ENCODE measurements around the gene TCP1. TPM values are rescaled to one million over a fixed set of nuclear protein-coding genes. Genes with fewer than 3 reads are reported as not detected.

TCP1 gene
- total and polyA plus RNA-seq, 2 of the 13 experiments (the other 11 are each of a cell fraction or from before 2014, with no cell fraction given), result 116 to 553 TPM

- TF ChIP-seq ZNF672 (CRISPR knock-in tag; IDR thresholded peaks at IDR 0.05) (no peak), POLR2A (IDR thresholded peaks at IDR 0.05; ENCODE audit: insufficient read depth in 1 of 2, low read depth in 2 of 2, low read length in 2 of 2) (peak; percentile 91 to 95), HNF1A (IDR thresholded peaks at IDR 0.05; ENCODE audit: low read depth) (no peak), HNF1A (CRISPR knock-in tag; IDR thresholded peaks at IDR 0.05; ENCODE audit: borderline replicate concordance) (no peak; the same call in 1 of the 2 replicates), ATF3 (CRISPR knock-in tag; IDR thresholded peaks at IDR 0.05) (peak; percentile 50; the same call in 1 of the 2 replicates), ZNF333 (CRISPR knock-in tag; IDR thresholded peaks at IDR 0.05; ENCODE audit: borderline replicate concordance) (peak; percentile 63; the same call in 1 of the 2 replicates), DNMT3B (CRISPR knock-in tag; conservative IDR thresholded peaks at IDR 0.05) (no peak; the same call in 1 of the 2 replicates), UBTF (CRISPR knock-in tag; IDR thresholded peaks at IDR 0.05) (peak; percentile 75), ONECUT2 (CRISPR knock-in tag; IDR thresholded peaks at IDR 0.05) (peak; percentile 41; the same call in 1 of the 2 replicates), FOXK2 (IDR thresholded peaks at IDR 0.05) (no peak), ZNF235 (CRISPR knock-in tag; IDR thresholded peaks at IDR 0.05; ENCODE audit: borderline replicate concordance) (peak; percentile 77; the same call in 1 of the 2 replicates), ZSCAN21 (CRISPR knock-in tag; IDR thresholded peaks at IDR 0.05; ENCODE audit: borderline replicate concordance) (no peak; the same call in 1 of the 2 replicates), KAT7 (CRISPR knock-in tag; IDR thresholded peaks at IDR 0.05; ENCODE audit: borderline replicate concordance) (peak; percentile 93), POLR2AphosphoS5 (IDR thresholded peaks at IDR 0.05; ENCODE audit: low read depth, low read length) (peak; percentile 88), CAMTA2 (CRISPR knock-in tag; IDR thresholded peaks at IDR 0.05; ENCODE audit: borderline replicate concordance) (0 out of 2 replicates have a peak, but pooled peaks have one; percentile 71), SCMH1 (CRISPR knock-in tag; IDR thresholded peaks at IDR 0.05; ENCODE audit: borderline replicate concordance) (no peak), RBM39 (IDR thresholded peaks at IDR 0.05; ENCODE audit: low read depth, low read length, poor library complexity, severe bottlenecking) (peak; percentile 57), ZNF570 (CRISPR knock-in tag; IDR thresholded peaks at IDR 0.05; ENCODE audit: borderline replicate concordance) (no peak), ZNF576 (CRISPR knock-in tag; IDR thresholded peaks at IDR 0.05) (peak; percentile 72; the same call in 1 of the 2 replicates), THRA (CRISPR knock-in tag; IDR thresholded peaks at IDR 0.05; ENCODE audit: borderline replicate concordance) (peak; percentile 10; the same call in 1 of the 2 replicates), MYNN (CRISPR knock-in tag; IDR thresholded peaks at IDR 0.05; ENCODE audit: low read depth) (no peak; the same call in 1 of the 2 replicates)
Measured at GRCh38 chr6:159761873-159762680, 27.3 kb downstream of the TCP1 start, which contains the start of gene ACAT2 (continued).

Measured in HepG2 (cell line).